Common myeloid progenitor, CD34-positive (primary cell): ENCODE measurements around the gene DNAH3.
A peak's percentile ranks its signal among the peaks of the same experiment; 100 is the strongest.

Experiments
- CTCF ChIA-PET: fragments of 350-600 bp; sonication (Branson Sonifier 250); formaldehyde crosslinking; loops from one replicate; lab custom pipeline; 2021; ENCODE audit warnings: antibody characterized with exemption; lab: Charles Lee
- POLR2A ChIA-PET: fragments of 350-600 bp; sonication (Branson Sonifier 250); formaldehyde crosslinking; loops from one replicate; lab custom pipeline; 2021; ENCODE audit warnings: antibody characterized with exemption; lab: Charles Lee
- DNase-seq, 3 donors: peaks; one replicate each; pipeline versions ENCODE4 v3.0.0 to v3.0.0-alpha.2; 2013
- H3K27ac ChIP-seq, 2 experiments: 1 replicate in 1 of 2; 2 replicates in 1 of 2; pipeline ENCODE4 v1.7.0; 2013; ENCODE audit warnings: inconsistent platforms in 2 of 2, low read length in 2 of 2, mild to moderate bottlenecking in 2 of 2, low read depth in 1 of 2, moderate library complexity in 1 of 2; ENCODE audit not compliant: severe bottlenecking in 2 of 2, insufficient read depth in 1 of 2, poor library complexity in 1 of 2
- H3K27me3 ChIP-seq, 5 experiments: replicated peaks in 2 of 5; 1 replicate in 3 of 5; 2 replicates in 2 of 5; pipeline versions ENCODE4 v1.6.1 to v1.7.0; 2013; ENCODE audit warnings: low read length in 4 of 5, mild to moderate bottlenecking in 2 of 5, moderate library complexity in 2 of 5, inconsistent platforms in 1 of 5; ENCODE audit not compliant: insufficient read depth in 5 of 5, control insufficient read depth in 4 of 5
- H3K36me3 ChIP-seq, 4 experiments: 1 replicate in 2 of 4; 2 replicates in 2 of 4; pipeline versions ENCODE4 v1.6.1 to v1.7.0; 2013; ENCODE audit warnings: low read length in 3 of 4, control low read depth in 1 of 4, mild to moderate bottlenecking in 1 of 4; ENCODE audit not compliant: control insufficient read depth in 4 of 4, insufficient read depth in 4 of 4
- H3K4me1 ChIP-seq, 4 experiments: 1 replicate in 3 of 4; 2 replicates in 1 of 4; pipeline versions ENCODE4 v1.6.1 to v1.7.1; 2013; ENCODE audit warnings: low read length in 3 of 4, mild to moderate bottlenecking in 3 of 4, control low read depth in 1 of 4, inconsistent platforms in 1 of 4, moderate library complexity in 1 of 4; ENCODE audit not compliant: control insufficient read depth in 4 of 4, insufficient read depth in 4 of 4; ENCODE audit errors: control extremely low read depth in 1 of 4
- H3K4me3 ChIP-seq, 7 experiments: 1 replicate in 4 of 7; 2 replicates in 3 of 7; pipeline versions ENCODE4 v1.5.1 to v1.7.0; 2013; ENCODE audit warnings: mild to moderate bottlenecking in 7 of 7, low read length in 6 of 7, moderate library complexity in 6 of 7, inconsistent platforms in 2 of 7, low read depth in 2 of 7, control low read depth in 1 of 7; ENCODE audit not compliant: insufficient read depth in 4 of 7, control insufficient read depth in 1 of 7; ENCODE audit errors: extremely low read depth in 1 of 7
- H3K9me3 ChIP-seq, 5 experiments: 1 replicate in 4 of 5; 2 replicates in 1 of 5; pipeline versions ENCODE4 v1.6.1 to v1.7.1; 2013; ENCODE audit warnings: low read length in 4 of 5, mild to moderate bottlenecking in 2 of 5, inconsistent platforms in 1 of 5, low read depth in 1 of 5, moderate library complexity in 1 of 5; ENCODE audit not compliant: control insufficient read depth in 4 of 5, insufficient read depth in 2 of 5; ENCODE audit errors: control extremely low read depth in 1 of 5
- WGBS: methylation state at CpG from one replicate; pipeline ENCODE4 v1.1.5; 2013; ENCODE audit not compliant: insufficient coverage; 5-methylcytosine and 5-hydroxymethylcytosine counted together

The DNAH3 gene

DNA sequence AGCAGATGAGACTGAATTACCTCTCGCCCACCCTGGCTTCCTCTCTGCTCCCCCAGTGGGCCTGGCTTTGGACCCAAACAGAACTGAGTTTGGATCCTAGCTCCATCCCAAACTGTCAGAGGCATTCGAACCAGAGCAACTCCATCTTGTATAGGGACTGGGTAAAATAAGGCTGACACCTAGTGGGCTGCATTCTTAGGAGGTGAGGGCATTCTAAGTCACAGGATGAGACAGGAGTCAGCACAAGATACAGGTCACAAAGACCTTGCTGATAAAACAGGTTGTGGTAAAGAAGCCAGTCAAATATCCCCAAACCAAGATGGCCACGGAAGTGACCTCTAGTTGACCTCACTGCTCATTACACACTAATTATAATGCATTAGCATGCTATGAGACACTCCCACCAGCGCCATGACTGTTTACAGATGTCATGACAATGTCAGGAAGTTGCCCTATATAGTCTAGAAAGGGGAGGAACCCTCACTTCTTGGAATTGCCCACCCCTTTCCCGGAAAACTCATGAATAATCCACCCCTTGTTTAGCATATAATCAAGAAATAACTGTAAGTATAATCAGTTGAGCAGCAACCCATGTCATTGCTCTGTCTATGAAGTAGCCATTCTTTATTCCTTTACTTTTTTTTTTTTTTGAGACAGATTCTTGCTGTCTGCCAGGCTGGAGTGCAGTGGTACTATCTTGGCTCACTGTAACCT is 205.6 kb downstream of the DNAH3 start:
- 90% methylated on average over 2 of the region's 5 CpGs for WGBS
- Histone ChIP-seq H3K4me3 (no peak overlapping the region), H3K36me3 (no peaks in the 10 kb centered on the region), H3K4me1 (peaks cover 0 to 20% (median 13%) of the 10 kb centered on the region in 4 experiments), H3K27me3 (no peaks in the 10 kb centered on the region), H3K9me3 (no peaks in the 10 kb centered on the region), H3K27ac (no peak overlapping the region)
- CTCF ChIA-PET: interaction anchor here (0.6 to 1.2 kb wide), 2 partner anchors 13 to 100 kb away, joined by 3 to 5 read pairs; no protein-coding TSS in a partner anchor
- POLR2A ChIA-PET: no interaction called here
- DNase-seq: peak in 2 of 3 donors; percentile 65 to 69

DNA sequence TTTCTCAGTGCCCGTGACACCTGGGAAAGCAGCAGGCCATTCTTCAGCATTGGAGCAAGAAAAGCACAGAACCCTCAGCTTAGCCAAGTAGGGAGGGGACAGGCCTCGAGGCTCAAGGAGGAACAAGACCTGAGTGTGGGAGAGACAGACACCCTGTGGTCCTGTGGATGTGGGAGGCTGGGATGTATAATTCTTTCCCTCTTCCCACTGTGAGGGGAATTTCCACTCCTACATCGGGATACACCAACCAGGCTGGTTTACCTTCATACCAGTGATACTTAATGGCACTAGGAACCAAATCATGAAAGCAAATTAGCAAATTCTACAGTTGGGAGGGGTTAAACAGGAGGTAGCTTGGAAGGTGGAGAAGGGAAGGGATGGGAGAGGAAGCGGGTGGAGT is 208.4 kb downstream of the DNAH3 start:
- WGBS: 96% methylated on average over 3 of the region's 4 CpGs
- ChIA-PET CTCF (interaction anchor here (1.0 kb wide), 1 partner anchor 93 kb away, joined by 3 read pairs; no protein-coding TSS in a partner anchor), POLR2A (no interaction called here)
- no peak overlapping the region for H3K4me3 ChIP-seq
- no peaks in the 10 kb centered on the region for H3K9me3 ChIP-seq
- H3K27ac ChIP-seq: no peak overlapping the region
- H3K36me3 ChIP-seq: no peaks in the 10 kb centered on the region
- DNase-seq: no peak
- H3K4me1 ChIP-seq: peaks cover 0 to 36% (median 19%) of the 10 kb centered on the region in 4 experiments
- H3K27me3 ChIP-seq: no peaks in the 10 kb centered on the region

DNA sequence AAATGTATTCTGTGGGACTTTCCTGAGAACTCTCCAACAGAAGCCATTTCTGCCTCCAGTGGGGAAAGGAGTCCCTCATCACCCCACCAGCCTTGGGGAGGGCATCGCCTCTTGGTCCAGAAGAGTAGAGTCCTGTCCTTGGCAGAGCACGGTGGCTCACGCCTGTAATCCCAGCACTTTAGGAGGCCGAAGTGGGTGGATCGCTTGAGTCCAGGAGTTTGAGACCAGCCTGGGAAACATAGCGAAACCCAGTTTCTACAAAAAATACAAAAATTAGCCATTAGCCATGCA is 209.1 kb downstream of the DNAH3 start:
- ChIA-PET CTCF (no interaction called here), POLR2A (interaction anchor here (1.1 kb wide), 1 partner anchor 39 kb away, joined by 3 read pairs; no protein-coding TSS in a partner anchor)
- Histone ChIP-seq H3K4me3 (no peak overlapping the region), H3K27ac (no peak overlapping the region), H3K4me1 (peaks cover 0 to 36% (median 19%) of the 10 kb centered on the region in 4 experiments), H3K9me3 (no peaks in the 10 kb centered on the region), H3K27me3 (no peaks in the 10 kb centered on the region), H3K36me3 (no peaks in the 10 kb centered on the region)
- 95% methylated on average over 4 of the region's 6 CpGs for WGBS
- DNase-seq: no peak

DNA sequence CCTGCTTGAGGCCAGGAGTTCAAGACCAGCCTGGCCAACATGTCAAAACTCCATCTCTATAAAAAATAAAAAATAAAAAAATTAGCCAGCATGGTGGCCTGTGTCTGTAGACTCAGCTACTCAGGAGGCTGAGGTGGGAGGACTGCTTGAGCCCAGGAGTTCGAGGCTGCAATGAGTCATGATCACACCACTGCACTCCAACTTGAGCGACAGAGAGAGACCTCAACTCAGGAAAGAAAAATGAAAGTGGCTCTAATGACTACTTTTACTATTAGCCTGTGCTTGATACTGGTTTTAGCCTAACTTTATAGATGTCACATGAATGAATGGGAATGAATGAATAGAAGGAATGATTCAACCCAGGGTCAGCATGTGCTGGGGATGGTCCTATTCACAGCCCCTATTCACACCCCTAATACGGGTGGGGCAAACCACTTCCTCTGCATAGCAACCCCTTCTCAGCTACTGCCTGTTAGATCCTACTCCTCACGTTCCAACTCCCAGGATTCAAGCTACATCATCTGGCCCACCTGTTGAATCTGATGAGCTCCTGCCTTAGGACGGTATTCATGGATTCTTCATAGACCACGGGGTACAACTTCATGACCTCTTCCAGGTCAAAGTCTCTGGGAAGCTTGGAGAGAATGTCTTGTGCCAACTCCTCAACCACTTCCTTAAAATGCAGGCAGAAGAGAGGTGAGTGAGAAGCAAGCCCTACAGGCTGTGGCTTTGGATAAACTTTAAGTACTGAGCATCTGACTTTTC is 209.6 kb downstream of the DNAH3 start:
- H3K36me3 ChIP-seq: no peaks in the 10 kb centered on the region
- no peak overlapping the region for H3K27ac ChIP-seq
- CTCF ChIA-PET: no interaction called here
- POLR2A ChIA-PET: interaction anchor here (0.6 to 1.1 kb wide), 2 partner anchors 38 to 43 kb away, joined by 3 to 4 read pairs; no protein-coding TSS in a partner anchor
- no peak overlapping the region for H3K4me3 ChIP-seq
- DNase-seq: peak in 2 of 3 donors; percentile 71 to 75
- H3K27me3 ChIP-seq: no peaks in the 10 kb centered on the region
- 50% methylated on average over 3 of the region's 6 CpGs for WGBS
- H3K9me3 ChIP-seq: no peaks in the 10 kb centered on the region
- peaks cover 0 to 36% (median 19%) of the 10 kb centered on the region in 4 experiments for H3K4me1 ChIP-seq

DNA sequence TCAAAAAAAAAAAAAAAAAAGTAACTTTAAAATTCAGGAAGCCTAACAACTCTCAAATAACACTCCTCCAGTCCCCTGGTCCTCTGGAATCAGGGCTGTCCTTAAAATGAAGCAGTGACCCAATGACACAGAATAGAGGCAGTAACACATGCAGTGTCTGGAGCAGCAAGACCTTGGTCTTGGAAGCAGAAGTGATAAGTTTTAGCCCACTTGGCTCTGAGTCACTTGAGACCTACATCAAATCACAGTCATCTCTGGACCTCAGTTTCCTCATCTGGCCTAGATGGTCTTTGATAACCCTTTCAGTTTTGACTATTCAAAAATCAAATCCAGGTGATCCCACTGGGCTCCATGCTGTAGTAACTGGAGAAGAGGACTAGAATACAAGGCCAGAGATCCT is 211.0 kb downstream of the DNAH3 start:
- ChIA-PET POLR2A (no interaction called here), CTCF (no interaction called here)
- no peaks in the 10 kb centered on the region for H3K9me3 ChIP-seq
- DNase-seq: no peak
- no peak overlapping the region for H3K4me3 ChIP-seq
- H3K36me3 ChIP-seq: no peaks in the 10 kb centered on the region
- no peaks in the 10 kb centered on the region for H3K27me3 ChIP-seq
- H3K4me1 ChIP-seq: peaks cover 0 to 36% (median 18%) of the 10 kb centered on the region in 4 experiments
- H3K27ac ChIP-seq: no peak overlapping the region

DNA sequence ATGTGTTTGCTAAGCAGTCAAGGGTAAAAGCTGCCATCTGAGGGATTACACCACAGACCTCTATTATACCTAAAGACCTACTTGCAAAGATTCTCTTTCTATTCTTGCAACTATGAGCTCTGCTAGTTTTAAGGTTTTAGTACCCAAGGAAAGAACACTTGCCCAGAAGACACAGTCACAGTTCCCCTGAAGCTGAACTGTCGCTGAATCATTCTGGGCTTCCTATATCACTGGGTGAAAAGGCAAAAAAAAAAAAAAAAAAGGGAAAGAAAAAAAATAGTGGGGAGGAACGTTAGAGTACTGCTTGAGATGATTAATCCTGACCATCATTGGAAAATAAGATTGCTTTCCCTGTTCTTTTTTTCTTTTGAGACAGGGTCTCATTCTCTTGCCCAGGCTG is 212.2 kb downstream of the DNAH3 start:
- no peaks in the 10 kb centered on the region for H3K27me3 ChIP-seq
- ChIA-PET CTCF (interaction anchor here (0.7 to 1.2 kb wide), 2 partner anchors 38 to 124 kb away, joined by 3 read pairs; partner anchors contain the start of genes DCUN1D3 and LYRM1), POLR2A (no interaction called here)
- no peak overlapping the region for H3K27ac ChIP-seq
- H3K9me3 ChIP-seq: no peaks in the 10 kb centered on the region
- no peak overlapping the region for H3K4me3 ChIP-seq
- DNase-seq: peak; percentile 48 to 77 (median 74)
- WGBS: 0% methylated on average over 2 of the region's 2 CpGs
- no peaks in the 10 kb centered on the region for H3K36me3 ChIP-seq
- peaks cover 0 to 36% (median 18%) of the 10 kb centered on the region in 4 experiments for H3K4me1 ChIP-seq

DNA sequence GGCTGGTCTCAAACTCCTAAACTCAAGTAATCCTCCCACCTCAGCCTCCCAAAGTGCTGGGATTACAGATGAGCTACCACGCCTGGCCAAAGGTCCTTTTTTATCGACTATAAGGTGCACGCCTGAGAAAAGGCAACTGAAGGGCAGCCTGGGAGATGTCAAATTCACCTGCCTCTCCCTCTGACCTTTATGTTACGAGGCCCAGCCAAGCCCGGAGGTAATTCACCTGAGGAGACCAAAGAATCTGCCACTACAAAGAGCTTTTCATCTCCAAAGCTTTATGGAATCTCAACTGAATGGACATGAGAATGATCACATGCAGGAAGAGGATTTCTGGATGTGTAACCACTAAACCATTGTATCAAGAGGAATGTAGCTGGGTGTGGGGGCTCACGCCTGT is 212.9 kb downstream of the DNAH3 start:
- ChIA-PET CTCF (interaction anchor here (1.2 kb wide), 1 partner anchor 37 kb away, joined by 3 read pairs; the partner anchor contains the start of genes DCUN1D3 and LYRM1), POLR2A (no interaction called here)
- WGBS: 98% methylated on average over 6 of the region's 6 CpGs
- no peak overlapping the region for H3K27ac ChIP-seq
- H3K27me3 ChIP-seq: no peaks in the 10 kb centered on the region
- no peak overlapping the region for H3K4me3 ChIP-seq
- peaks cover 0 to 36% (median 18%) of the 10 kb centered on the region in 4 experiments for H3K4me1 ChIP-seq
- H3K36me3 ChIP-seq: no peaks in the 10 kb centered on the region
- no peaks in the 10 kb centered on the region for H3K9me3 ChIP-seq
- DNase-seq: no peak
